HepG2 (cell line): ENCODE results near the gene MOXD1. TPM values are rescaled to one million over a fixed set of nuclear protein-coding genes. Genes with fewer than 3 reads are reported as not detected.

Experiments
- ATAC-seq: fragments of 200-7000 bp; cut with Tn5 transposase; 3 replicates; pipeline ENCODE4 v1.9.1; 2020; ENCODE audit warnings: mild to moderate bottlenecking, moderate library complexity
- BruUV-seq: library from RNA; stranded (reverse); fragments of 400-500 nt; replicated peaks from 2 replicates; lab custom pipeline; 2021; lab: Mats Ljungman, UMichigan
- CTCF ChIA-PET: fragments of 300-600 bp; formaldehyde crosslinking; extraction: SDS; loops from one replicate; lab custom pipeline; 2021; ENCODE audit warnings: low total read pairs, inconsistent platforms, low intra/inter-chr PET ratio; lab: Yijun Ruan, JAX
- POLR2A ChIA-PET: fragments of 350-600 bp; sonication (Branson Sonifier 250); formaldehyde crosslinking; loops from one replicate; lab custom pipeline; 2020; ENCODE audit warnings: antibody characterized with exemption, inconsistent platforms; lab: Yijun Ruan, JAX
- DNase-seq: peaks from one replicate; pipeline ENCODE4 v3.0.0-alpha.2; 2015; ENCODE audit warnings: low spot score
- FAIRE-seq: peaks from 3 replicates; lab custom pipeline; 2011; peaks lifted over from hg19 to GRCh38; lab: Jason Lieb, UNC
- H2AFZ ChIP-seq: one replicate; pipeline ENCODE4 v1.6.1; 2011; ENCODE audit warnings: low read length, inconsistent platforms
- H3K27ac ChIP-seq: fragments of 300-600 bp; 3 replicates; pipeline ENCODE4 v1.8.0; 2011; ENCODE audit warnings: mixed run types, mild to moderate bottlenecking, mixed read lengths, low read length, inconsistent platforms; ENCODE audit not compliant: insufficient read depth; ENCODE audit errors: extremely low read length
- H3K27me3 ChIP-seq, 2 experiments: fragments of 200-600 bp in 1 of 2; 2 replicates in 1 of 2; 3 replicates in 1 of 2; pipeline versions ENCODE4 v1.6.0 to v1.8.0; 2011; ENCODE audit warnings: low read length in 2 of 2, mild to moderate bottlenecking in 2 of 2, moderate library complexity in 2 of 2, inconsistent platforms in 1 of 2; ENCODE audit not compliant: insufficient read depth in 2 of 2, control insufficient read depth in 1 of 2
- H3K36me3 ChIP-seq, 2 experiments: fragments of 200-600 bp in 1 of 2; replicated peaks in 1 of 2; 2 replicates in 1 of 2; 3 replicates in 1 of 2; pipeline versions ENCODE4 v1.5.1 to v1.8.0; 2011; ENCODE audit warnings: low read length in 2 of 2, inconsistent platforms in 1 of 2; ENCODE audit not compliant: insufficient read depth in 2 of 2, control insufficient read depth in 1 of 2
- H3K4me1 ChIP-seq: 2 replicates; pipeline ENCODE4 v1.5.1; 2012; ENCODE audit warnings: low read length, inconsistent platforms; ENCODE audit not compliant: insufficient read depth
- H3K4me2 ChIP-seq: 2 replicates; pipeline ENCODE4 v1.6.0; 2011; ENCODE audit warnings: low read depth, low read length, inconsistent platforms
- H3K4me3 ChIP-seq, 3 experiments: fragments of 200-600 bp in 1 of 3; sonication (generic), shearing (Covaris generic) in 1 of 3; replicated peaks in 1 of 3; 2 replicates each; pipeline ENCODE4 v1.5.1; 2011 to 2016; ENCODE audit warnings: low read length in 3 of 3, inconsistent platforms in 2 of 3, low read depth in 2 of 3, mild to moderate bottlenecking in 2 of 3, control low read depth in 1 of 3, mixed read lengths in 1 of 3; ENCODE audit not compliant: insufficient read depth in 1 of 3
- H3K79me2 ChIP-seq: one replicate; pipeline ENCODE4 v1.6.1; 2011; ENCODE audit warnings: low read length, inconsistent platforms; ENCODE audit not compliant: insufficient read depth
- H3K9ac ChIP-seq: 2 replicates; pipeline ENCODE4 v1.6.0; 2011; ENCODE audit warnings: mild to moderate bottlenecking, low read depth, low read length, inconsistent platforms; ENCODE audit not compliant: insufficient read depth
- H3K9me3 ChIP-seq: 2 replicates; pipeline ENCODE4 v1.5.1; 2012; ENCODE audit warnings: mild to moderate bottlenecking, low read length
- H4K20me1 ChIP-seq: 2 replicates; pipeline ENCODE4 v1.6.0; 2011; ENCODE audit warnings: inconsistent platforms, mild to moderate bottlenecking, low read length, moderate library complexity; ENCODE audit not compliant: insufficient read depth
- DMTF1 ChIP-seq: sonication (generic); formaldehyde crosslinking; IDR thresholded peaks from 2 replicates; pipeline ENCODE4 v1.4.0; 2020; ENCODE audit warnings: mild to moderate bottlenecking, missing genetic modification reagents
- MTA1 ChIP-seq: sonication (generic); formaldehyde crosslinking; IDR thresholded peaks from 2 replicates; pipeline ENCODE4 v1.4.0; 2020; ENCODE audit warnings: missing genetic modification reagents, mild to moderate bottlenecking, borderline replicate concordance
- RXRB ChIP-seq: IDR thresholded peaks from 2 replicates; pipeline ENCODE4 v1.6.1; 2016; ENCODE audit warnings: borderline replicate concordance, missing genetic modification reagents, missing compliant biosample characterization
- SRF ChIP-seq: IDR thresholded peaks from 2 replicates; pipeline ENCODE4 v1.6.1; 2011; ENCODE audit warnings: mild to moderate bottlenecking, low read depth, low read length, moderate library complexity
- ZBTB49 ChIP-seq: sonication (generic); formaldehyde crosslinking; IDR thresholded peaks from 2 replicates; pipeline ENCODE4 v1.4.0; 2020; ENCODE audit warnings: missing genetic modification reagents, borderline replicate concordance
- ZNF101 ChIP-seq: sonication (generic); formaldehyde crosslinking; IDR thresholded peaks from 2 replicates; pipeline ENCODE4 v1.4.0; 2020; ENCODE audit warnings: mild to moderate bottlenecking, low read depth, missing genetic modification reagents, borderline replicate concordance
- ZNF431 ChIP-seq: sonication (generic); formaldehyde crosslinking; IDR thresholded peaks from 2 replicates; pipeline ENCODE4 v1.9.0; 2022; ENCODE audit warnings: missing genetic modification reagents, low read depth, mild to moderate bottlenecking, borderline replicate concordance
- ZNF770 ChIP-seq: sonication (generic); formaldehyde crosslinking; IDR thresholded peaks from 2 replicates; pipeline ENCODE4 v1.5.0; 2020; ENCODE audit warnings: mild to moderate bottlenecking, missing genetic modification reagents
- ZSCAN5A ChIP-seq: sonication (generic); formaldehyde crosslinking; IDR thresholded peaks from 2 replicates; pipeline ENCODE4 v1.8.0; 2022; ENCODE audit warnings: mild to moderate bottlenecking, missing genetic modification reagents, borderline replicate concordance
- WGBS: methylation state at CpG from one replicate; pipeline ENCODE4 v1.1.6; 2017; ENCODE audit warnings: low lambda C conversion rate; 5-methylcytosine and 5-hydroxymethylcytosine counted together
- in situ Hi-C: cut with HindIII; loops from 2 replicates; pipeline ENCODE4 v1.10.0; 2017; ENCODE audit warnings: low pct_unique_long_range_greater_than_20kb; ENCODE audit not compliant: extremely low pct_ligation_motif_present
- intact Hi-C: fragments of 100-400 bp; cut with micrococcal nuclease; formaldehyde crosslinking; loops from one replicate; pipeline ENCODE4 v1.10.0; 2022; ENCODE audit not compliant: unreplicated experiment
- polyA plus RNA-seq, 8 experiments: library from polyadenylated mRNA; depleted of rRNA in 3 of 8; stranded (reverse) in 7 of 8; unstranded in 1 of 8; fragments of >200 nt; fragmentation: Illumina TruSeq in 4 of 8; extraction: Trizol in 4 of 8; gene quantifications; 2 replicates each; pipeline versions ENCODE4 v1.2.1 to v1.2.3, GENCODE V29; 2011 to 2016; ENCODE audit warnings: low read depth in 4 of 8, missing spikeins in 1 of 8, mixed read lengths in 1 of 8; ENCODE audit not compliant: insufficient read depth in 1 of 8
- total RNA-seq, 5 experiments: library from RNA; depleted of rRNA; stranded (reverse); fragments of >200 nt; fragmentation: Illumina TruSeq; extraction: Trizol; gene quantifications; 2 replicates each; pipeline ENCODE4 v1.2.3, GENCODE V29; 2016; ENCODE audit warnings: low read depth in 1 of 5

MOXD1 gene
- total and polyA plus RNA-seq, 2 of the 13 experiments (the other 11 are each of a cell fraction or from before 2014, with no cell fraction given): 0.03 TPM; not detected in 1

GRCh38 chr6:132404736-132405135 is 3.5 kb upstream of the MOXD1 start (continued):
- TF ChIP-seq ZBTB49 (CRISPR knock-in tag) (no peak), MTA1 (CRISPR knock-in tag) (no peak), ZNF770 (CRISPR knock-in tag) (no peak), RXRB (CRISPR knock-in tag) (no peak), SRF (no peak)
- TF ChIP-seq, all 625 proteins: peak for 0

- Histone ChIP-seq H3K27ac (no peak overlapping the region), H3K27me3 (peaks cover 14 to 38% of the 10 kb centered on the region in 2 experiments), H2AFZ (no peak overlapping the region), H3K36me3 (no peaks in the 10 kb centered on the region), H3K9me3 (no peaks in the 10 kb centered on the region), H3K79me2 (no peaks in the 10 kb centered on the region), H4K20me1 (no peaks in the 10 kb centered on the region), H3K4me3 (no peak overlapping the region), H3K4me2 (no peak overlapping the region), H3K4me1 (peaks cover 12% of the 10 kb centered on the region), H3K9ac (no peak overlapping the region)
- DNase-seq: no peak
- ATAC-seq: no peak
- in situ Hi-C loops: no loop called here
- no peak for TF ChIP-seq ZNF101 (CRISPR knock-in tag)
- TF ChIP-seq ZSCAN5A: no peak
- TF ChIP-seq ZNF431 (CRISPR knock-in tag): no peak
- TF ChIP-seq DMTF1: no peak
- FAIRE-seq: no peak
- intact Hi-C loops: loop anchor here (5.0 kb wide), 1 partner anchor 78 kb away; no protein-coding TSS in a partner anchor
- POLR2A ChIA-PET: no interaction called here
- WGBS: 0% methylated on average over 2 of the region's 2 CpGs
- CTCF ChIA-PET: no interaction called here
- no TSS peak for BruUV-seq
Measured at GRCh38 chr6:132404330-132404729, 3.1 kb upstream of the MOXD1 start.
